Astrocyte of the spinal cord (primary cell): ENCODE measurements around the gene EPN2.
A peak's percentile ranks its signal among the peaks of the same experiment; 100 is the strongest.

Source experiments
- DNase-seq: peaks from one replicate; pipeline ENCODE4 v3.0.0; 2011; ENCODE audit warnings: low read depth, low spot score
- H3K4me3 ChIP-seq: 2 replicates; pipeline ENCODE4 v1.5.1; 2011; ENCODE audit warnings: low read depth, mild to moderate bottlenecking, low read length, moderate library complexity
- in situ Hi-C: cut with HindIII; loops from 2 replicates; pipeline ENCODE4 v1.10.0; 2017; ENCODE audit warnings: low sequenced_read_pairs
- TF ChIP-seq, protein P1 (sequence below): IDR thresholded peaks from 2 replicates; pipeline ENCODE4 v1.5.1; 2012; ENCODE audit warnings: low read depth, mild to moderate bottlenecking, low read length, inconsistent platforms

The EPN2 gene

DNA sequence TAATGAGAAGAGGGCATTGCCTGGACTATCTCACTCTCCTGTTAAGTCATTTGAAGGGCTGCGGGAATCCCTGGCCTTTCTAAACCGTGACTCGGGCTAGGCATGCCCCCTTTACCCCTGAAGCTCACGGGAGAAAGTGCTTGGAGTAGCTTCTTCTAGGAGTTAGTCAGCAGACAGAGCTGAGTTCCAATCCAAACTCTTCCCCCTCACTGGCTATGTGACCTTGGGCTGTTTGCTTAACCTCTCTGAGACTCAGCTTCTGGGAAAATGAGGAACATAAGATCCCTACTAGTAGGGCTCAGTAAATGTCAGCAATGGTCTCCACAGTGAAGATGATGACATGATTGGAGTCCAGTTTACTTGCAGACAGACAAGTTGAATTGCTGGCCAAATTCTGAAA is 131.1 kb downstream of the EPN2 start:
- no peak overlapping the region for H3K4me3 ChIP-seq
- DNase-seq = peak; percentile 13
- TF ChIP-seq, protein P1, sequence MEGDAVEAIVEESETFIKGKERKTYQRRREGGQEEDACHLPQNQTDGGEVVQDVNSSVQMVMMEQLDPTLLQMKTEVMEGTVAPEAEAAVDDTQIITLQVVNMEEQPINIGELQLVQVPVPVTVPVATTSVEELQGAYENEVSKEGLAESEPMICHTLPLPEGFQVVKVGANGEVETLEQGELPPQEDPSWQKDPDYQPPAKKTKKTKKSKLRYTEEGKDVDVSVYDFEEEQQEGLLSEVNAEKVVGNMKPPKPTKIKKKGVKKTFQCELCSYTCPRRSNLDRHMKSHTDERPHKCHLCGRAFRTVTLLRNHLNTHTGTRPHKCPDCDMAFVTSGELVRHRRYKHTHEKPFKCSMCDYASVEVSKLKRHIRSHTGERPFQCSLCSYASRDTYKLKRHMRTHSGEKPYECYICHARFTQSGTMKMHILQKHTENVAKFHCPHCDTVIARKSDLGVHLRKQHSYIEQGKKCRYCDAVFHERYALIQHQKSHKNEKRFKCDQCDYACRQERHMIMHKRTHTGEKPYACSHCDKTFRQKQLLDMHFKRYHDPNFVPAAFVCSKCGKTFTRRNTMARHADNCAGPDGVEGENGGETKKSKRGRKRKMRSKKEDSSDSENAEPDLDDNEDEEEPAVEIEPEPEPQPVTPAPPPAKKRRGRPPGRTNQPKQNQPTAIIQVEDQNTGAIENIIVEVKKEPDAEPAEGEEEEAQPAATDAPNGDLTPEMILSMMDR = no peak
- in situ Hi-C loops = no loop called here

DNA sequence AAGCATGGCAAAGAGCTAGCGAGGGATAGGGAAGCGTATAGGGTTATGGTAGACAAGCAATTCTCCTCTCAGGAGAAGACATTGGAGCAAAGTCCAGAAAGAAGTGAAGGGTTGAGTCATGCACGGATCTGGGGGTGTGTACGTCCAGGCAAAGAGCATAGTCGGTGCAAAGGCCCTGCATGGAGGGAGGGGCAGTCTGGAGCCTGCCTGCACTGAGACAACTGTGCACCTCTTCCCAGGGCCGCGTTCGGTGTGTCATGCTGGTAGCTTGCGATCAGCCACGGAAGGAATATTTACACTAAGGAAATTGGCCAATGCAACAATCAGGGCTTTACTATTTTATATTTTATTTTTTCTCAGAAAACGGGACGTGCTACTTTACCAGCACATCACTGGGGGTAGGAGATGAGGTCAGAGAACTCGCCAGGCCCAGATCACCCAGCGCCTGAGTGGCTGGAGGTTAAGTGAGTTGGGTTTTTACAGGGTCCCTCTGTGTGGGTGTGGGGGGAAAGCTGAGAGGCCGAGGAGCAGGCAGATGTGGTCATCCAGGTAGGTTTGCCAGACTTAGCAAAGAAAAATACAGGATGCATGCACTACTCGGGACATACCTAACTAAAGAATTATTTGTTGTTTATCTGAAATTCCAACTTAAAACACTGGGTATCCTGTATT is 132.1 kb downstream of the EPN2 start:
- TF ChIP-seq, protein P1 = no peak
- in situ Hi-C loops = no loop called here
- DNase-seq = no peak
- H3K4me3 ChIP-seq = no peak overlapping the region

DNA sequence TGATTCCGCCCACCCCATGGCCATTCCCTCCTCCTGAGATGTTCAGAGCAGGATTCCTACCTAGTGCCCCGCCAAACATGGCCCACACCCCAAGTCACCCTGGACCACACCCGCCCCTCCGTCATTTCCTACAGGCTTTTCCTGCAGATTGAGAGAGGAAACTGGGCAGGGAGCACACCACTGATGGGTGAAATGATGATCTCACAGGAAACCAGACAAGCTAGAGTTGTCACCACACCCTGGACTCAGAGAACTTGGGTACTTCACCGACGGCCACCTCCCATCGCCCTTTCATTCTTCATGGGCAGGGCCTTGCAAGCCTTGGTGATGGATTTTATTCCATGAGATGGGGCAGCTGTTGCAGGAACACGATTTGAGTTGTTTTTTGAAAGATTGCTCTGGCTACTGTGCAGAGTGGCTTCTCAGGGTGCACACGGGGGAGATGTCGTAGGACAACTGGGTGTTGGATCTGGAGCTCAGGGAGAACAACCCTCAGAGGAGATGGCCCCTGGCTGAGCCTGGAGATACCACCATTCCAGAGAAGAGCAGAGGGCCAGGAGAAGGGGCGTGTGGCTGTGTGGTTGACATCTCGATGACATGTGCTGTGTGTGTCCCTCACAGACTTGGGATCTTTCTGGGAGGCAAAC is 132.8 kb downstream of the EPN2 start:
- TF ChIP-seq, protein P1 = no peak
- DNase-seq = no peak

DNA sequence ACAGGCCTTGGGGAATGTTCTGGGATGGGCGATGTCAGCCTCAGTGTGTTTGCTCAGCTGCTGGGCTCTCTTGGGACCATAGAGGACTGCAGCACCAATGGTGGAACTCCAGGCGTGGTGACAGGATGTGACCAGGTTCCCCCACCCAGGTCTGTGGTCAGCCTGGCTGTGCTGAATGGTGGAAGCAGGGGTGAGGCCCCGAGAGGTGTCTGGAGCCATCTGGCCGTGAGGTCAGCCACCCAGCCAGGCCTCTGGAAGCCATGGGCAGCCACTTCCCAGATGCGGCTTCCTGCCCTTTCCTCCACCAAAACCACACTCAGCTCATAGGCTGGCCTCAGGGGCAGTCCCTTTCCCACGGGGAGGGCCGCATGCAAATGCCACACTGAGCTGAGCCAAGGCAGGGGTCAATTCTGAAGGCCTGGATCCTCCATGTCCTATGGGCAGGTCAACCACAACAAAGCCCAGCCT is 133.4 kb downstream of the EPN2 start:
- in situ Hi-C loops = no loop called here
- no peak for DNase-seq
- TF ChIP-seq, protein P1 = no peak
- H3K4me3 ChIP-seq = no peak overlapping the region

More for the DNA sequence above, 132.8 kb downstream of the EPN2 start:
- no peak overlapping the region for H3K4me3 ChIP-seq
- in situ Hi-C loops = no loop called here

DNA sequence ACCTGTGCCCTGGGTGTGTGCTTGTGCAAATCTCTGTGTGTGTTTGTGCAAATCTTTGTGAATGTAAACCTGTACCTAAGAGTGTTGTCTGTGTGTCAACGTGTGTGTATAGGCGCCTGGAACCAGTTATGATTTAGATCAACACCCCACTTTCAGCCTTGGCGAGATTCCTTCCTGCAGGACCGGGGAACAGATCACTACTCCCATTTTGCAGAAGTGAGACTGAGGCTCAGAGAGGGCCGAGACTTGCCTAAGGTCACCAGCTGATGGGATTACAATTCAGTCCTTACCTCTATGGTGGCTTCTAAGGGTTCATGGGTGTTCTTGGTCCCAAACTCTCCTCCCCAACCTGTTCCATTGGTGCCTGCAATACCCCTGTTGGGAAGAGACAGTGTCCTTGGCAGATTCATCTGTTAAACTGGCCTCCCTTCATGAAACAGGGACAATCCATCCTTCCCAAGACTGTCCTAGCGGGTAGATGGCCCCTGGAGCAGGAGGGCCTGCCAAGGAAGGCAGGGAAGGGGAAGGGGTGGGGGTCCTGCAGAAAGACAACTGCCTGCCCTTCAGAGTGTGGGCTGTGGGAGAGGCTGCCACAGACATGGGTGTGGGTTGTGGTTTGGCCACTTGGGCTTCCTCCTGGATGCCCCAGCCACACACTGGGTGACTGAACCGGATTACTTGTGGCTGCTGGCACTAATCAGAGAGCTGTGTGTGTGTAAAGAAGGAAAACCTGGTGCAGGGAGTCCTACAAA is 134.3 kb downstream of the EPN2 start:
- in situ Hi-C loops = no loop called here
- no peak overlapping the region for H3K4me3 ChIP-seq
- TF ChIP-seq, protein P1 = no peak
- DNase-seq = no peak

DNA sequence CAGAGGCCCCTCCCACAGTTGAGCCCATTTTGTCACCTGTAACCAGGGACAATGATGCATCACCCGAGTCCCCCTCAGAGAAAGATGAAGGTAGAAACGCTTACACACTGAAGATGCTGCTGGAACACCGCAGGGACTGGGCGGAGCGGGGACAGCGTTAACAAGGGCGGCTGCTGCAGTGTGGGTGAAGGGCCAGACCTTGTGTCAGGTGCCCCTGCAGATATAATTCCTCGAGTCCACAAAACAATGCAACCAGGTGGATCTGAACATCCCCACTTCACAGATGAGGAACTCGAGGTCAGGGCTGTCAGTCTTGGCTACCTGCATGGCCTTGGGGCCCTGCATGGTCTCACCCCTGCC is 134.8 kb downstream of the EPN2 start:
- in situ Hi-C loops = no loop called here
- H3K4me3 ChIP-seq = no peak overlapping the region
- DNase-seq = no peak
- TF ChIP-seq, protein P1 = no peak
